ENCODE data around the gene NT5C2.

GRCh38 chr10:103196516-103196915 lies 3.4 kb upstream of the NT5C2 start:
- TF ChIP-seq EZH2 (IDR thresholded peaks at IDR 0.05; ENCODE audit: low read length, missing control alignments): no peak
- TF ChIP-seq, protein P1, sequence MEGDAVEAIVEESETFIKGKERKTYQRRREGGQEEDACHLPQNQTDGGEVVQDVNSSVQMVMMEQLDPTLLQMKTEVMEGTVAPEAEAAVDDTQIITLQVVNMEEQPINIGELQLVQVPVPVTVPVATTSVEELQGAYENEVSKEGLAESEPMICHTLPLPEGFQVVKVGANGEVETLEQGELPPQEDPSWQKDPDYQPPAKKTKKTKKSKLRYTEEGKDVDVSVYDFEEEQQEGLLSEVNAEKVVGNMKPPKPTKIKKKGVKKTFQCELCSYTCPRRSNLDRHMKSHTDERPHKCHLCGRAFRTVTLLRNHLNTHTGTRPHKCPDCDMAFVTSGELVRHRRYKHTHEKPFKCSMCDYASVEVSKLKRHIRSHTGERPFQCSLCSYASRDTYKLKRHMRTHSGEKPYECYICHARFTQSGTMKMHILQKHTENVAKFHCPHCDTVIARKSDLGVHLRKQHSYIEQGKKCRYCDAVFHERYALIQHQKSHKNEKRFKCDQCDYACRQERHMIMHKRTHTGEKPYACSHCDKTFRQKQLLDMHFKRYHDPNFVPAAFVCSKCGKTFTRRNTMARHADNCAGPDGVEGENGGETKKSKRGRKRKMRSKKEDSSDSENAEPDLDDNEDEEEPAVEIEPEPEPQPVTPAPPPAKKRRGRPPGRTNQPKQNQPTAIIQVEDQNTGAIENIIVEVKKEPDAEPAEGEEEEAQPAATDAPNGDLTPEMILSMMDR (conservative IDR thresholded peaks at IDR 0.05 in 1 of 2, IDR thresholded peaks at IDR 0.05 in 1 of 2; ENCODE audit: low read depth in 1 of 2, low read length in 2 of 2): no peak

All from fibroblast of lung (primary cell).